GM18909 (cell line): ENCODE results near the gene ZNF467.

ENCODE experiments used
- ATAC-seq: cut with Tn5 transposase; IDR thresholded peaks from one replicate; pipeline ENCODE4 v1.9.1; 2021; ENCODE audit warnings: mild to moderate bottlenecking; ENCODE audit not compliant: unreplicated experiment, poor library complexity

The ZNF467 gene

DNA sequence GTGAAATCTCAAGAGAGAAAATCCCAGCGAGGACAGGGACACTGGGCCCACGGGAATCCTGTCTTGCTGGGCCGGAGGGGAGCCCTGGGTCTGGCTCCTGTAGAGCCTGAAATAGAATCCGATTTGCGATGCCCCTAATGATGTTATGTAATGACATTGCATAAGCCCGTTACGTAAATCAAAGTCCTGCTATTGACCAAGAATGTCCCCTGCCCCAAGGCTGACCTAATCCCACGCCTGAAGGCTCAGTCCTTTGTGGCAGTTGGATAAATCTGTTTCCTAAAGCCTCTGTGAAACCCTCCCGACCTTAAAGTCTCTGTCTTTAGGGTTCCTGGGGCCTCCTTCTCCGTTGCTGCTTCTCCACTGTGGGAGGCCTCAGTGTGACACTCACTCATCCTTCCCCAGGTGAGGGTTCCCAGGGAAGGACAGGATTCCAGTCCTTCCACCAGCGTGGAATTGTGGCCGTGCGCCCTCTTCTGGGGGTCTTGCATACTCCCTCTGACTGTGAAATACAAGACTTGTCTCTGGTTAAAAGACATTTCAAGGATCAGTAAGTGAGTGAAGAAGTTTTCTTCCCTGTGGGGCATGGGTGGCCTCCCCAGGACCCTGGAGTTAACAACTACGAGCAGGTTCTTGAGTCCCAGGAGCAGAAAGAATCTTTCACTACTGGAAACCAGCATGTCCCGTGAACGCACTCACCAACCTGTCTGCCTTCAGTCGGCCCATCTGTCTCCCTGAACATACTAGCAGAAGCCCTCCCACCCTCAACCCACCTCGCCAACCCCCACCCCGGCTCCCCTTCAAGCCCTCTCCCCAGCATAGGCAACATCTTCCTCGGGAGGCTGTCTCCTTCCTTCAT, 19.8 kb downstream of the ZNF467 start:
- no peak for ATAC-seq

DNA sequence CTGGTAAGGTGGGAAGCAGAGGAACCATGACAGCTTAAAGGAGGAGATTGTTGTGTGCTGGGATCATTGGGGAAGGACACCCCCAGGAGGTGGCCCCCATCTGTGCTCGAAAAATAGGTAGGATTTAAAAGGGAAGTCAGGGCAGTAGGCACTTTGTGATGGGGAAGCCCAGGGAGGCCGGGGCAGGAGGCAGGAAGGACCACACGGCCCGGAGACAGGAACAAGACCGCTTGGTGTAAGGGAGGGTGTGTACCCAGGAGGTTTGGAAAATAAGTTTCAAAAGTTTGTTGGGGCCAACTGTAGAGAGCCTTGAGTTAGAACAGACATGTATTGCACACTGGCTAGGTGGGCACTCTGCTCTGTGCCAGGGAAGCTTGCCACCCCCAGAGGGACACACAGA, 20.7 kb downstream of the ZNF467 start:
- no peak for ATAC-seq

DNA sequence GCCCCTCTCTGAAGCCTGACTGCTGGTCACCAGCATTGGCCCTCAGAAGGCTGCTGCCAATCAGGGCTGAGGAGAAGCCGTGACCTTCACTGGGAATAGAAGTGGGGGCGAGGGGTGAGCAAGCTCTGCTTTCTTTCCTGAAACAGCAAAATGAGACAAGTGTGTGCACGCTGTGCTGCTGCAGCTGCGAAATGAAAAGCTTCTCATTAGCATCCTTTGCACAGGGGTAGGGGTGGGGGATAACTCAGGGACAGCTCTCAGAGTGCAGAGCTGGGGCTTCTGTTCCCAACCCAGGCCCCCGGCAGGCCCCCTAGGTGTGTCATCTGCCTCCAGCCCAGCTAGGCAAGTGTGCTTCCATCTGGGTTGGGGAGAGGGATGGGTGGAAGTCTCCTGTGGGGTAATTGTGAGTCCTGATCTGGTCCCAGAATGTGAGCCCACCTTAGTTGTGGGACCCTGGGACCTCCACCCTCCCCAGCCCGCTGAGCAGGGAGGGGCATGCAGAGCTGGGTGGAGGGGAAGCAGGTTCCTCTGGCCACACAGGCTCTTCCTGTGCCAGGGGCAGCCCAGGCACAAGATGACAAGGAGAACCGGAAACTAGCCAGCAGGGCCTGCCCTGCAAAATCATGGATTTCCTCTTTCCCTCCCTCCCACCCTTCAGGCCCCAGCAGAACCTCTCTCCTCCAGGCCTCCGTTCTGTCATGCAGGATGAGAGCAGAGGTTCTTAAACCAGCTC, 22.2 kb downstream of the ZNF467 start:
- ATAC-seq, result no peak

DNA sequence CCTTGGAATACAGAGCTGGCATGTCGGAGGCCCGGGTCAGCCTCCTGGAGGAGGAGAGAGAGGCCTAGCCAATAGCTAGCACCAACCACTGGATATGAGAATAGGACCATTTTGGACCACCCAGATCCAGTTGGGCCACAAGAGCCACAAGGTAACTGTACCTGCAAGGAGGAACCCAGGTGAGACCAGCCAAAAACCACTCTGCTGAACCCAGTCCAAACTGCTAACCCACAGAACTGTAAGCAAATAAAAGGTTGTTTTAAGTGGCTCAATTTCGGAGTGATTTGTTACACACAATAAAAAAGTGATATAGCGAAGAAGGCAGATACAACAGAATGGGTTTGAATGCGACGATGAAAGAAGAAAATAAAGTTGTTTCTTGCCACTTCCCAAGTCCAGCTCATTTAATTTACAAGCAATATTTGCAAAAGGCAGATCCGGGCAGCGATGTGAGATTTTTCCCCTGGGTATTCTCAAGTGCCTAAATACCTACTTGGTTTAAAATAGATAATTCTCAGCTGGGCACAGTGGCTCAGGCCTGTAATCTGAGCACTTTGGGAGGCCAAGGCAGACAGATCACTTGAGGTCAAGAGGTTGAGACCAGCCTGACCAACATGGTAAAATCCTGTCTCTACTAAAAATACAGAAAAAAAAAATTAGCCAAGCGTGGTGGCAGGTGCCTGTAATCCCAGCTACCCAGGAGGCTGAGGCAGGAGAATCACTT, 23.1 kb downstream of the ZNF467 start:
- no peak for ATAC-seq

DNA sequence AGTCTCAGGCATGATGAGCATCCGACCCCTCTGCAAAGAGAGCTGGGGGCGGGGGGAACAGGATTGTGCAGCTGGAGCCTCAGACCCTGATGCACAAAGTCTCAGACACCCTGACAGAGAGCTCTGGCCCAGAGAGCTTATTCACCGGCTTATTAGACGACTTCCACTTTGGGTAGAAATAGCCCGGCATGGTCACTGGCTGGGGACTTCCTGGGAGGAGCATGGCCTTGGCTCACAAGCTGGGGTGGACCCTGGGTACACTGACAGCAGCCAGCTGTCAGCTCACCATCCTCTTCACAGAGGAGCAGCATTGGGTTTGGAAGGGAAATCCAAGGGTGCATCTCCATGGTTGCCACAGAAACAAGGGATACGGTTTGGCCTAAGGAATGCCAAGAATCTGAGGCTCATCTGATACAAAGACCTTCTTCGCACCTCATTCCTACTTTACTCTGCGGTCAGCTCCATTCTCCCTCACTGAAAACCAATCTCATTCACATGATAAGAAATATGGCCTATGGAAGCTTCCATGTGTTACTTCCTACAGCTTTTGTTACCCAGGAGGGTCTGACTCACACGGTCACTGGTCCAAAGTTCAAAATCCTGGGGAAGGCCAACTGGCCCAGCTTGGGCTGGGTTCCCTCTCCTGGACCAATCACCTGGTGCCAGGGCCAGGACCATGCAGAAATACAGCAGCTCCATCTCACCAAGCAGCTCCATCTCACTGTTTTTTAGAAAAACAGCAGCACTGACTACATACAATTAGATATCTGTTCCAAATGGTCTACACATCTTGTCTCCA, 25.1 kb downstream of the ZNF467 start:
- ATAC-seq, result no peak

DNA sequence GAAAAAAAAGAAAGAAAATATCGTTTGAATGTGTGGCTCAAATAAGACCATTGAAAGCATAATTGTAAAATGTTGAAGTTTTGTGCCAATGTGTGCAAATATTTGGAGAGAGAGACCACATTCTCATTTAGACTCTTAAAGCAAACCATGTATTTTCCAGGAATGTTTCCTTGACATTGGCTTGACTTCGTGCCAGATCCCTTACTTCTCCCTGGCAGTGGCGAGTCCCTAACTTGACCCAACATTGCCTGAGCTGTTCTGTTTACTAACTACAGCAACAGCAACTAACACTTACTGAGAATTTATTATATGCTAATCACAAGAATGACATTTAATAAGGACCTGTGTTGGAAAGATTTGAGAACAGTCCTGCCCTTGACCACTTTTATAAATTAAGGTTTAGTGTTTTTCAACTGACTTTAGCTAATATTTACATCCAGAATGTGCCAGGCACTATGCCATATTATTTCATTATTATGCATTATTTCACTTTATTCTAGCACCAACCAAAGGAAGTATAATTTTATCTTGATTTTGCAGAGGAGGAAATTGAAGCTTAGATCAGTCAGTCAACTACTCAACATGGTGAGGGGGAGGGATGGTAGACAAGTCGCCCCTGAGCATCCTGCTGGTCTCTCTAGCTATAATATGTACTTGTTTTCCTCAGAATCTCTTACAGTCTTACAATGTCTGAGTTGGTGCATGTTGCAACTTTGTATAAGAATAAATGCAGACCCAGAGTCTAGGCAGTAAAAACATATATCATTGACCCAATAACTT, 29.7 kb downstream of the ZNF467 start:
- ATAC-seq, result no peak

DNA sequence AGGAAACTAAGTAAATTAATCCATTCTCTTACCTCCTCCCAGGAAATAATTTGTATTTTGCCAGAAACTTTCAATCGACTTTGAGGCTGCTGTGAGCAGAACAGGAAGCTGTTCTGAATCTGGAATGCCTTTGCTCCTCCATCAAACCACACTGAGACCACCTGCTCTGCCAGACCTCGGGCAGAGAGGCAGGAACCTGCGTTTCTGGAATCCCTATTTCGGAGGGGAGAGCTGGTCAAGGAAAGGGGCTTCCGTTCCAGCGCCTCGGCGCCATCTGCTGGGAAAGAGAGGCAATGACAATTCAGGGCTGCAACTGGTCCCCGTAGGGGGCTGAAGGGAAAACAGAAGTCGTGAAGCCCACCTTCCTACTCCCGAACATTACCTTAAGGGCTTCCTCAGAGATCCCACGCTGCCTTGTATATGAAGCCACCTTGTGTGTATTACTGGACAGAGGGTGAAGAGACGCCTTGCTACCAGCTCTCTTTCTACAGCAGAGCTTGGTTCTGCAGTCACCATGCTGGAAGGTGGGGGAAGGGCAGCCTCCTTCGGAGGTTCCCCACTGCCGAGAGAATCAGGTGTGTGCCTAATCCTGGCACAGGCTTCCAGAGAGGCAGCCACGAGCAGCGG, 31.2 kb downstream of the ZNF467 start:
- ATAC-seq, result peak; percentile 71

DNA sequence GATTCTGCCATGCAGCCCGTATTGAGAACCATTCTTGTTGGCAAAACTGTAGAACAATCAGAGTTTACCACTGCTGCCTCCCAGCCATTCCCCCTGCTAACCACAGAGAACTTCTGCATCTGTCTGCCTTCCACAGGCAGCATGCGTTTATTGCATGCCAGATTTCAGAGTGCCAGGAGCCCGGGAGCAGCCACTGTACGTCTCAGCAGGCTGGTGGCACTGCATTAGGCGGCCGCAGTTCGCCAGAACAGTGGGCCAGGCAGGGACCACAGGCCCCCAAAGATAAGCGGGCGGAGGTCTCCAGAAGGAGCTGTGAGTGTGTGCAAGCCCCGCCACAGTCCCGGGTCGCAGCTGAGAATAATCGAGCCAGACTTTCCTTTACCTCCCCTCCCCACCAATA, 31.8 kb downstream of the ZNF467 start:
- ATAC-seq, result no peak

DNA sequence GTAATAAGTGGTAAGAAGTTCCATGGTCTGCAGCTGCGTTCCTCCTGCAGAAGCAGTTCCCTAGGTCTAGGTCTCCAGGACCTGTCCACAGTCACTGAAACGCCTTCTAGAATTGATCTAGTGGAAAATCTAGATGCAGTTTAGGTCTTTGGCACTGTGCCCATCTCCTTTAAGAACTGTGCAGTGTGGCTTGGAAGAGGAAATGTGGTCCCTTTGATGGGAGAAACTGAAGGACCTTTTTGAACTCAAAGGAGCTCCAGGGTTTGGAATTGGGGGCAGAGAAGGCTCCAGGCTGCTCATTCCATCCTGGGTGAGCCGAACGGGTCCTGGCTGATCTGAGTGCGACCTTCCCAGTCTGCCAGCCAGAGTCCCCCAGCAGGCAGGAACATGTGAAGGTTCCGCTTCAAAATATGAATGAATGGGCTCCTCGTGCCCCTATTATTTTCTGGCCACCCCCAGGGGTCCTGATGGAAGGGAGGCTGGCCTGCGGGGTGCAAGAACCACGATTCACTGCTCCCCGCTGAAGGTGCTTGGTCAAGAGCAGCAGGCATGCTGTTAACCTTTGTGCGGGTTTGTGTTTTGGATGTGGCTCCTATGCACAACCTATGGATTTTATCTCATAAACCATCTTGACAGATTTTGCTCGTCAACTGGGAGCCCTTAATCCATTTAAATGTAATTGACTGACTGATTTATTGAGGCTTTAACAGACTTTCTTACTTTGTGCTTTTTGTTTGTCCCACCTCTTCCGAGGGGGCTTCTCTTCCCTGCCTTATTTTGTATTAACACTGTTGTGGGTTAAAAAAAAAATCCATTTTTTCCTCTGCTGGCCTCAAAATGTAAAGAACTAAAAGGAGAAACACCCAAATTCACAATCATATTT, 36.7 kb downstream of the ZNF467 start:
- ATAC-seq, result no peak

DNA sequence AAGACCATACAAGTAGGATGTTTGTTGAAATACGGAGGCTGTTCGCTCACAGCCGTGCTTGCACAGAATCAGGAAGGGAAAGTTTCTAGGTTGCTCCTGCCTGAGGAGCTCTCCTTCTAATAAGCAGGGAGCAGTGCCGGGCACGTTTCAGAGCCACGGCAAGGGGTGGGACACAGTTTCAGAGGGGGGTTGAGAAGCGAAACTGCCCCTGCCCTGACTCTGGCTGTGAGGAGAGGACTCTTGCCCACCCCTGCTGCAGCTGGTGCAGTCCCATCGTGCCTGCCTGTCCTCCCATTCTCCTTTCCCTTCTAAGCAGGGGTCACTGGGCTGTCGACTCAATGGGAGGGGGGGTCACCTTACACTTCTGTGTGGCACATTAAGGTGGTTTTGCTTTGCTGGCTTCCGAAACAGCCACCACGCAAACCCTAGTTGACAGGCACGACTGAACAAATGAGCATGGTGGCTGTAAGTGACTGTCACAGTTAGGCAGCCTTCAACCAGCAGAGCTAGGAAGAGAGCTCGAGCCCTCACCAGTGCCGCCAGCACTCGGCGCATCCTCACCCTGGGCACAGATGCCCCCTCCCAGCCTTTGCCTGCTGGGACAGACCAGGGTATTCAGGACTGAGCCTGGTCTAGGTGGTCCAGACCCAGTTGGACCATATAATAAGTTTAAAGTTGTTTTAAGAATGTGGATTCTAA, 37.5 kb downstream of the ZNF467 start:
- no peak for ATAC-seq

DNA sequence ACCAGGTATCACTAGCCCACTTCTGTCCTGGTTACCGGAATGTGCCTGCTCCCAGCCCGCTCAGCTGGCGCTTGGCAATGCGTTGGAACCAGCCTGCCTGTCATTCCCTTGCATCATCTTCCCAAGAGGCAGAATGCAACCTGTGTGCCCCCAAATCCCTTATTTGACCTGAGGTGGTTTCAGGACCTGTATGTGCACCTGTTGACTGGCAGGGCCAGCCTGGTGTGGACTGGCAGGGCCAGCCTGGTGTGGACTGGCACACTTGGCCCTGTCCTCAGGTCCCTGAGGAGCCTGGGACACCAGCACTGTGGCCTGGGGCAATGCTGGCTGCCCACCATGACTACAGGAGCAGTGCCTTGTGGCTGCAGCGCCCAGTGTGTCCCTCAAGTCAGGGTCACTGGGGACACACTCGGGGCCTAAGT, 38.2 kb downstream of the ZNF467 start:
- ATAC-seq, result no peak

DNA sequence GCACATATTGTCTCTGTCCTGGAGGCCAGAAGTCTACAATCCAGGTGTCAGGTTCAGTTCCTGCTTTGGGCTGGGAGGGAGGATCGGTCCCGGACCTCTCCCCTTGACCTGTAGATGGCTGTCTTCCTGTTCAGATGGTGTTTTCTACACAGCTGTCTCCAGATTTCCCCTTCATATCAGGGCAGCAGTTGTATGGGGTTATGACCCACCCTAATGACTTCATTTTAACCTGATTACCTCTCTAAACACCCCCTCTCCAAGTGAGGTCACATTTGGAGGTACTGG, 38.7 kb downstream of the ZNF467 start:
- ATAC-seq, result no peak

DNA sequence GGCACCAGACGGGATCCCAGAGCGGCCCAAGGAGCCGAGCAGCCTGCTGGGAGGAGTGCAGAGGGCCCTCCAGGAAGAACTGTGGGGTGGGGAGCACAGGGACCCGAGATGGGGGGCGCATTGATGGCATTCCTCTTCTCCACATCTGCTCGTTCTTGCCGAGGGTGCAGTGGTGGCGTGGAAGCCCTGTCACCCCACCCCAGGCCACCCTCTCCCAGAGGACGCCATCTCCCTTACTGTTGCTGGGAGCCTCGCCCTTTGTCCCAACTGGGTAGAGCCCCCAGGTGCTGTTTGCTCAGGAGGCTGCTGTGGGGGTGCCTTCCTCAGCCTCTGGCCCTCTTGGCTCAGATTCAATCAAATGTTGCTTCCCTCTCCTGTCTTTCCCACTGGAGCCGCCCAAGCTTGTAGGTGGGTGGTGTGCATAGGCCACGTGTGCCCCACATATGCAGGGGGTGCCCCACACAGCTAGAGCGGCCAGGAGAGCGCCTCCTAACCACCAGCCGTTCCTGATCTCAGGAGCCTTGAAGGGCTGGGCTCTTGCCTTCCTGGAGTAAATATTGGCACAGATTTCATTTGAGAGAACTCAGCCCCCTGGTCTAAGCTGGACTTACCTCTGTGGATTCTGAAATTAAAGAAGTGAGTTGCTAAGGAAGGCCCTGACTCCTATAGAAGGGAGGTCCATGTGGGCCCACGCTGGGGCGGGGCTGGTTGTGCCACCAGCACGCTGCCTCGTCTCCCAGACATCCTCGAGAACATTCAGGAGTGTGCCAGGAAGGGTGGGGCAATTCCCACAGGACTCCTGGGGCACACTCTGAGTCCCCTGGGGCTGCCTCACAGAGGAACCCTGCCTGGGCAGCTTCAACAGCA, 39.2 kb downstream of the ZNF467 start:
- ATAC-seq, result no peak

DNA sequence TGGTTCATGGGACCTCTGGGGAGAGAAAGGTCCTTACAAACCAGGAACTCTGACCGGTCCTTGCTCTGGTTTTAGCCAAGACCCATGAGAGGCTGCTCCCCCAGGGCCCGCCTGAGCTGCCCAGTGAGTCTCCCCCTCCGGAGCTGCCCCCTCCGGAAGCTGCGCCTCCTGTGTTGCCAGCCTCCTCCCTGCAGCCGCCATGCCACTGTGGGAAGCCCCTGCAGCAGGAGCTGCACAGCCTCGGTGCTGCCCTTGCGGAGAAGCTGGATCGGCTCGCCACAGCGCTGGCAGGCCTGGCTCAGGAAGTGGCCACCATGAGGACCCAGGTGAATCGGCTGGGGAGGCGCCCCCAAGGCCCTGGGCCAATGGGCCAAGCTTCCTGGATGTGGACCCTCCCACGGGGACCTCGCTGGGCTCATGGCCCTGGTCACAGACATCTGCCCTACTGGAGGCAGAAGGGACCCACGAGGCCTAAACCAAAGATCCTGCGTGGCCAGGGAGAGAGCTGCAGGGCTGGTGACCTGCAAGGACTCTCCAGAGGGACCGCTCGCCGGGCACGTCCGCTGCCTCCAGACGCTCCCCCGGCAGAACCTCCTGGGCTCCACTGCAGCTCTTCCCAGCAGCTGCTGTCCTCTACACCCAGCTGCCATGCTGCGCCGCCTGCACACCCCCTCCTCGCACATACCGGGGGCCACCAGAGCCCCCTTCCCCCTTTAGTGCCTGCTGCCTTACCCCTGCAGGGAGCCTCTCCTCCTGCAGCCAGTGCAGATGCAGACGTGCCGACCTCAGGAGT, 40.1 kb downstream of the ZNF467 start:
- ATAC-seq, result no peak

DNA sequence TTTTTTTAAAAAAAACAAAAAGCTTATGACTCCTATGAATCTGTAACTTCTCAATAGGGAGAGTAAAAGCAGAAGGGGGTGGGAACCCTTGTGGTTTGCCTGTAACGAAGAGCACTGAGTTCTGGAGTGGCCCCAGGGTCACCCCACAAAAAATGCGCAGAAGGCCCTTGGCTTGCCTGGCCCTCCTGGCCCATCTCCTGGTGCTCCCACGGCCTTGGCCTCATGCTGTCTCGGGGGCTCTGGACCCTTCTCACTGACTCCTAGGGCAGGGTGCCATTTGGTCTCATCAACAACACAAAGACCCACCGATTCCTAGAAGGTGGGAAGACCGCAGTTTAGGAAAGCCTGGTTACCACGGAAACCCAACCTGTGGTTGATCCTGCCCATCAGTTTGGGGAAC, 40.8 kb downstream of the ZNF467 start:
- ATAC-seq, result no peak

DNA sequence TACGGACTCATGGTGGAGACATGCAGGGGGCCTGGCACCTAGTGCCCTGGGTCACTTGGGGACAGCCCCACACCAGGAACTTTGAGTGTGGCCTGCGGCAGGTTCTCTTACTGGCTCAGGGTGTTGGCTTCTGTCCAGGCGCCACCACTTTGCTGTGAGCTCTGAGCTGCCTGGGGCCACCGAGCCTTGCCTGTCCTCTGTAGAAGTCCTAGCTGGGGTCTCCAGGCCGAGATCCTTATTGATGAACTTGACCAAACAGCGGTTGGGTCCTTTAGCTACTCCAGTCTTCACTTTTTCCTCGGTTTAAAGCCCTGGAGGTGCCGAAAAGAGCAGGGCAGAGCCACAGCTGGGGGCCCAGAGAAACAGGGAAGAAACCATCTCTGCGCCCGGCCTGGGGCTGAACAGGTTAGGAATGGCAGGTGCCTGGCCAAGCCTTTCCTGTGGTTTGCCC, 41.3 kb downstream of the ZNF467 start:
- ATAC-seq, result no peak
